ENCODE results near the gene ECI1.

DNA sequence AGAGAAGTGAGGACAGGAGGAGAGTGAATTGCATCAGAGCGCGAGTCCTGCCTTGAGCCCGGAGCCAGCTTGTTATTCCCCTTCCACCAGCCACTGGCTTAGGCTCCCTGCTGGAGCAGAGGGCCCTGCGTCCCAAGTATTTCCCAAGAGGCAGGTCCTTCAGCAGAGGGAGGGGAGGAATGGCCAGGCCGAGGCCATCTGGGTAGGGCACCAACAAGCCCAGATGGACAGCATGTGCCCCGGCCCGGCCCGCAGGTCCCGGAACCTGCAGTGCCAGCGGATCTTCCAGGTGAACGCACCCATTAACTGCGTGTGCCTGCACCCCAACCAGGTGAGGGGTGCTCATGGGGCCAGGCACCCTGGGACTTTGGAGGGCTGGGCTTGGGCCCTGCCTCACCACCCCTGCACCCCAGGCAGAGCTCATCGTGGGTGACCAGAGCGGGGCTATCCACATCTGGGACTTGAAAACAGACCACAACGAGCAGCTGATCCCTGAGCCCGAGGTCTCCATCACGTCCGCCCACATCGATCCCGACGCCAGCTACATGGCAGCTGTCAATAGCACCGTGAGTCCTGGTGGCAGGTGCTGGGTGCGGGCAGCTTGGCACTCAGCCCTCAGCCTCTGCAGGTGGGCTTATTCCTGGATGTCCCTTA is 44.5 kb downstream of the ECI1 start:
- TF ChIP-seq POLR2AphosphoS5 (IDR thresholded peaks at IDR 0.05; ENCODE audit: borderline replicate concordance, low read depth, low read length) (no peak), EZH2 (IDR thresholded peaks at IDR 0.05) (no peak), FOXP2 (optimal IDR thresholded peaks at IDR 0.05; ENCODE audit: control extremely low read depth, extremely low read length, insufficient read depth) (no peak)

Data from SK-N-MC (cell line).